HUDEP-2 (cell line): ENCODE measurements around the gene SYNPR.

Experiments used
- DNase-seq, 76 experiments: peaks; one replicate each; lab custom pipeline; 2025; ENCODE audit not compliant: unreplicated experiment in 76 of 76; lab: John Stamatoyannopoulos, UW

Gene SYNPR

DNA sequence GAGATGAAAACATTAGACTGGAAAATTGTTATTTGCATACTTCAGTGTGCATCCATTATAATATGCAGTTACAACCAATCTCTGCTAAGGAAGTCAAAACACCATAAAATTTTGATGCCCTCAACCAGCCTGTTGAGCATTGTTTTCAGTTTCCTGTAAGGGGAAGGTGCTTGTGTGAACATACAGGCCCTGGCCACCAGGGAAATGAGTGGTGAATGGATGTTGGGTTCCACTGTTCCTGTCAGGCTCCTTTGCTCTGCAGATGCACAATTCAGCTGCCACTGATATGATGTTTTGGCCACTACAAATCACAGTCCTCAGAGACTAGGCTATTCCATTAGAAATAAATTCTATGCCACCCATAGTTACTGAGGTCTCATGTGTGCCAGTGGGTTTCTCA lies 184.6 kb downstream of the SYNPR start:
- no peak for DNase-seq

GRCh38 chr3:63467392-63467791 lies 189.3 kb downstream of the SYNPR start:
- no peak for DNase-seq

- DNase-seq = no peak
Observed at GRCh38 chr3:63470745-63471144, 192.6 kb downstream of the SYNPR start.

- no peak for DNase-seq
Observed at GRCh38 chr3:63471781-63472180, 193.7 kb downstream of the SYNPR start.

DNA sequence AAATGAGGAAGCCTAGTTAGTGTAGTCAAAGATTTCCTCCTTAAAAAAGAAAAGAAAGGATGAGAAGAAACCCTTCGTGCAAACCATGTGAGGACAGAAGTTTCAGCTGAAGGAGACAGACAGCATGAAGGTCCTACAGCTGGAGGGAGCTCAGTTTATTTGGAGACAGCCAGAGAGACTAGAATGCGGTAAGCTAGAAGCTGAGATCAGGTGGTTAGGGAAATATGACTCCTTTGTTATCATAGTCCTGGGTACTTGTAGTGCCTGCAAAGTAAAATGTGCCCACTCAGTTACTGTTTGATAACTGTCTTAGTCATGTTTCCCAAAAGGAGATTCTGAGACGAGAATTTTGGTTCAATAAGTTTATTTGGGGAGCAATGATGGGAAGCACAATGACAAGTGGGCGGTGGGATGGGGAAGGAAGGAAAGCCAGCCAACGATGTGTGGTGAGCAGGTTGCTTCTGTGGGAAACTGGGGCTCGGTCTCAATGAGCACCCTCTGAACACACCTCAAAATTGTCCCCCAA lies 195.6 kb downstream of the SYNPR start:
- DNase-seq = no peak

GRCh38 chr3:63474828-63475518 lies 196.9 kb downstream of the SYNPR start:
- DNase-seq = no peak

- peak in 1 of 76 experiments; percentile 10 for DNase-seq
Observed at GRCh38 chr3:63477494-63478129, 199.5 kb downstream of the SYNPR start.

DNA sequence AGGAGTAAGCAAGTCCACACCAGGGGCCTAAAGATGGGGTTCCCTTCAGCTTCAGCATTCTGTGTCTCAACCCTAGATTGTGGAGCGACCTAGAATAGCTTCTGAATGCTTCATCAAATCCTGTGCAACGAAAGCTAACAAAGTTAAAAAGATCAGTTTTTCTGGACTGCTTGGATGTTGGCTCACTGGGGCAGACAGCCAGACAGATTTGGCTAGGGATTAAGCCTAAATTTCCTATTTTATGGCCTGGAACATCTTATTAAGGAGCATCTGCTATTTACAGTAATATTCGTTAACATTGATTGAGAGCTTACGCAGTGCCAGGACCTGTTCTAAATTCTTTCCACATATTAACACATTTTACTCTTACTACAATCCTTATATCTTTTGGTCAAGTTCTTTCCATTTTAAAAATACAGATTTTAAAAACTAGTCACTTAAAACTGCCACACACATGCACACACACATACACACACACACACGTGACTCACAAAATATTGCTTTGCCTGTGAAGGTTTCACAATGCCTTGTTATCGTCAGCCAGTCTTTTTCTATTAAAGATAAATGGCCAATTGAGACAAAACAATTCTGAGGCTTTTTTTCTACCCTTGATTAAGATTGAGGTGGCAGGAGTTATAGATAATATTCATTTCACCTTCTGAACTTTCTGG lies 201.0 kb downstream of the SYNPR start:
- no peak for DNase-seq

DNA sequence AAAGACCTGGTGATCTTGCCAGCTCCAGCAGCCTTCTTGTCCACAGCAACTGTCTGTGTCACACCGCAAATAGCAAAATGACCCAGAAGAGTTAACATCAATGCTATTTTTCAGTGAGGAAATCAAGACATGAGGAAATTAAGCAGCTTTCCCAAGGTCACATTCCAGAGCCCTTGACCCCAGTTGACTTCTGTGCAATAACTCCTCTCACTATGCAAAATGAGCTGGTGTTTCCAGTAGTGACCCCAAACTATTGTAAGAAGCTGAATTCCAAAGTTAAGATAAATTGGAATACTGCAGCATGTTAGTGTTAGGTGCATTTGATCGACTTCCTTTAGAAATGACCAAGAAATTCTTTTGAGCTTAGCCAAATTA lies 201.5 kb downstream of the SYNPR start:
- DNase-seq = no peak

- no peak for DNase-seq
Observed at GRCh38 chr3:63481627-63482026, 203.5 kb downstream of the SYNPR start.

- no peak for DNase-seq
Observed at GRCh38 chr3:63482341-63482740, 204.2 kb downstream of the SYNPR start.

DNA sequence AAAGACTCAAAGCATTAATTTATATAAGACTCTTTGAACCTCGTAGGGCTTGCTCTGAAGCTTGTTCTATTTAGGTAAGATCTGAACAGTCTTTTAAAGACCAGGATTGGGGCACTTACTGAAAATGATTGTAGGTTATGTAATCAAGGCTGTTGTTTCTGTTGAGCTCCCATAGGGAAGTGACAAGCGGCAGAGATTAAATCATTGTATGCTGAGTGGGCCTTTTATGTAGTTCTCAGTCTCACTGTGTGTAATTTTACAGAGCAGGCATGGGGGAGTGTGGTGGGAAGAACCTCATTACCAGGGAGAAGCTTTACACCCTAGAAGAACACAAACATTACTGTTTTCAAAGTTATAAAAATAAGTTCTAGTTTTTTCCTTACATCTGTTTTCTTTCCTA lies 214.4 kb downstream of the SYNPR start:
- no peak for DNase-seq

DNA sequence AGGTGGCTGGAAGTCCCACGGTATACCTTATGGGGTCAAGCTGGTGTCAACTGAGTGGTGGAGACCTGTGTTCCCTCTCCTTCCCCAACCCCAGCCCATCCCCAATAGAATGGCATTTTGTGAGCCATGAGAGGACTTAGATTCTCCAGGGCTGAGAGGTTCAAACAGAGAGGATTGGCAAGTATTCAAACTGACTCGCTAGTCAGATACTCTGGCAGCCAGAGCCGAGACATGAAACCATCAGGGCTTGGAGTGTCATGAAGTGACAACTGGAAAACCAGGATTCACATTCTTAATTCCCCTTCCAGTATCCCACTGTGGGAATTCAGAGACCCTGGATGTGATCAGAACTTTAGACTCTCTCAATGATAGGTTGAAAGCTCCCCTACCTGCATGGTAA lies 215.0 kb downstream of the SYNPR start:
- DNase-seq = no peak

DNA sequence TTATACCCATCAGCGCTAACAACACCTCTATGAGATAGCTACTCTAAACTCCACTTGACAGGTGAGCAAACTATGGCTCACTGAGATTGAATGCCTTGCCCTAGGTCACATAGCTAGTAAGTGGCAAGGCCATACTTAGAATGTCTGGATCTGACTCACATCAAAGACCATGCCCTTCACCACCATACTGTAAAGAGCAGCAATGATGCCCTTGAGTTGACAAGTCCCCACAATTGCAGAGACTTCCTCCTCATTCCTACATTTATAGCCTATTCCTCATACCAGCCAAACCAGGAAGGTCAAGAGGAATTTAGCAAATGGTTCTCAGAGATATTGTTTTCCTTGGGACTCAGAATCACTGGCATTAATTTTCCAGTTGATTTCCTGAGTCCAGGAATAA lies 216.5 kb downstream of the SYNPR start:
- DNase-seq = no peak

GRCh38 chr3:63497641-63498040 lies 219.5 kb downstream of the SYNPR start:
- DNase-seq = no peak

DNA sequence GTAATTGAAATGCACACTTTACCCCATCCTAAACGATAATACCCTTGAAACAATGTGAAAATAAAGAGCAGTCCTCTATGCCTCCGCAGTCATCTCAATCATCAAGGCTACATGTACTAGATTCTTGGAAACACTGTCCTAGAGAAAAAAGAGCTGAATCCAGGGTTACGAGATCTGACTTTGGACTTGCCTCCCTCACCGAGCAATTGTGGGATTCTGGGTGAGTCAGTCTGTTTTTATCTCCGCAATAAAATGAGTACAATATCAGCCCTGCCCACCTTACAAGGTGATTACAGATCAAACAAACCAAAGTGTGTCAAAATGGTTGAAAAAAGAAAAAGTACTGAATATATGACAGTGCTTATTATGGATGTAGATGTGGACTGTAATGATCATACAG lies 222.1 kb downstream of the SYNPR start:
- no peak for DNase-seq

DNA sequence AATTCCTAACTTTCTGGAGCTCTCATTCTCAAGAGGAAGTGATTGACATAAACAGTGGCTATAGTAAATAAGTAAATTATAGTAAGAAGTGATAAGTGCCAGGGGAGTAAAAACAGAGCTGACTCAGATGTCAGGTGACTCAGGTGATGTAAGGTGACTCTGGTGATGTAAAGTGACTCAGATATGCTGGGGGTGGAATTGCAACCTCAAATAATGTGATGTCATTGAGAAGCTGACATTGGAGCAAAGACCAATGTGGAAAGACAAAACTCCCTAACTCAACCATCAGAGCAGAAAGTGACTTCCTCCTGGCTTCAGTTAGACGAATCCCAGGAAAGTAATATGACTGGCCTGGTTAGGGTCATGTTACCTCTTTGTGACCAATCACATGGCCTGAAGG lies 230.2 kb downstream of the SYNPR start:
- no peak for DNase-seq

- no peak for DNase-seq
Observed at GRCh38 chr3:63508771-63509170, 230.7 kb downstream of the SYNPR start.

DNA sequence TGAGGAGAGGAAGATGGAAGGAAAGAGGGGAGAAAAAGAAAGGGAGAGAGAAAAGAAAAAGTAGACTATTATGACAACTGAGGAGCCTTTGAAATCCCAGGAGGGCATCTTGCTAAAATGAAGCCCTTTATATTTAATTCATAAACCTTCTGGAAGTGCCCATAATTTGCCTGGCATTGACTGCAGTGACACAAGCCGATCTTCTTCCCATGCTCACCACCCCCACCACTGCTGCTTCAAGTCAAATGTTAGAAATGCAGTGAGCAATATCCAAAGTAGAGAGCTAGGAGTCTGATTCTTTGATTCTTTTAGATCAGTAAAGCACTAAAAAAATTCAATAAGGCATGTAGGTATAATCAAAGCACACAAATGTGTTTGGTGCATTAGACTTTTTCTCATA lies 235.7 kb downstream of the SYNPR start:
- DNase-seq = no peak

DNA sequence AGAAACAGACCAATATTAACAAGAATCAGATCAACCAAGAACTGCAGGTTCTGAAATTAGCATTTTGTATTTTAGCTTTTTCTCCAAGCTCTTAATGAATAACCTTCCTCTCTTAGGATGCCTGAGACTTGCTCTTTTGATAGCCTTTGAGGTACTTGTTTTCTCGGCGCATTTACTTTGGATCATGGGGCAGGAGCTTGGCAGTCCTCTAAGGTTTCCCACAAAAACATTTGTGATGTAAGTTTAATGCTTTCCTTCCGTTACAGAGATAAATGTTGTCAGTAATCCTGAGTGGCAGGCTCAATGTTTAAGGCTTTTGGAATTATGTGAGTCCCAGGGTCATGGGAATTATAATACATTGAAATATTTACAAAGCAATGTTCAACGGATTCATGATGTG lies 236.6 kb downstream of the SYNPR start:
- no peak for DNase-seq

GRCh38 chr3:63519426-63519825 lies 241.3 kb downstream of the SYNPR start:
- DNase-seq = peak in 1 of 76 experiments; percentile 3

GRCh38 chr3:63521657-63522056 lies 243.5 kb downstream of the SYNPR start:
- DNase-seq = no peak
